ENCODE measurements around the gene PTX4. TPM values are rescaled to one million over a fixed set of nuclear protein-coding genes. Genes with fewer than 3 reads are reported as not detected.
"Not testable (repeated sequence)": the region's sequence is repeated elsewhere in the genome, so short reads cannot be mapped to it uniquely, and the experiment has no call there.

The PTX4 gene
- total RNA-seq, 1 donor from 2014 or later, result not detected

DNA sequence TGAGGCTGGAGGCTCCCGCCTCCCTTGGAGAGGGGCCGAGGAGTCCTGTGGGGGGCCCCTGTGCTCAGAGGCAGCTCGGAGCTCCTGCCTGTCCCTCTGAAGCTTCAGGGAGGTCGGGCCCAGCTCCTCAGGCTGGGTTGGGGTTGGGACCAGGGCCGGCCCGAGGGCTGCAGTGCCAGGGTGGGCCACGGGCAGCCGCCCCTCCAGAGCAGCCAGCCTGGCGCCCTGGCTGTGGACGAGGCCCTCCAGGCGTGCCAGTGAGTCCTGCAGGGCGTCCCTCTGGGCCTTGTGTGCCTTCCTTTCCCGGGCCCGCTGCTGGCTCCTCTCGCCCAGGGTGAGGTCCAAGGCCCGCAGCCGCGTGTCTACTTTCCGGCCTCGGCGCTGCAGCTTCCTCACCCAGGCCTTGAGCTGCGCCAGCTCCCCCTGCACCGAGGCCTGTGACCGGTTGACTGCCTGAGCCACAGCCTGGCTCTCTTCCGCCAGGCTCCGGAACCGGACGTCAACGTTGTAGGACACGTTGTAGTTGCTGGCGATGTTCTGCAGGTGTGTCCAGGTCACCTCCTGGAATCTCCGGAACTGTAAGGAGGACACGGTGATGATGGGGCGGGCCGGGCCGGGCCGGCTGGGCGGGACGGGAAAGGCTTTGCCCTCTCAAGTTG is 1.2 kb downstream of the PTX4 start:
- Histone ChIP-seq H3K27me3 (ENCODE audit: low read depth) (no peaks in the 10 kb centered on the region), H3K4me1 (peaks cover 3% of the 10 kb centered on the region), H3K27ac (replicated peaks) (no peak overlapping the region), H3K4me3 (no peak overlapping the region), H3K36me3 (no peaks in the 10 kb centered on the region), H3K9me3 (replicated peaks) (no peaks in the 10 kb centered on the region)
- TF ChIP-seq, protein P1, sequence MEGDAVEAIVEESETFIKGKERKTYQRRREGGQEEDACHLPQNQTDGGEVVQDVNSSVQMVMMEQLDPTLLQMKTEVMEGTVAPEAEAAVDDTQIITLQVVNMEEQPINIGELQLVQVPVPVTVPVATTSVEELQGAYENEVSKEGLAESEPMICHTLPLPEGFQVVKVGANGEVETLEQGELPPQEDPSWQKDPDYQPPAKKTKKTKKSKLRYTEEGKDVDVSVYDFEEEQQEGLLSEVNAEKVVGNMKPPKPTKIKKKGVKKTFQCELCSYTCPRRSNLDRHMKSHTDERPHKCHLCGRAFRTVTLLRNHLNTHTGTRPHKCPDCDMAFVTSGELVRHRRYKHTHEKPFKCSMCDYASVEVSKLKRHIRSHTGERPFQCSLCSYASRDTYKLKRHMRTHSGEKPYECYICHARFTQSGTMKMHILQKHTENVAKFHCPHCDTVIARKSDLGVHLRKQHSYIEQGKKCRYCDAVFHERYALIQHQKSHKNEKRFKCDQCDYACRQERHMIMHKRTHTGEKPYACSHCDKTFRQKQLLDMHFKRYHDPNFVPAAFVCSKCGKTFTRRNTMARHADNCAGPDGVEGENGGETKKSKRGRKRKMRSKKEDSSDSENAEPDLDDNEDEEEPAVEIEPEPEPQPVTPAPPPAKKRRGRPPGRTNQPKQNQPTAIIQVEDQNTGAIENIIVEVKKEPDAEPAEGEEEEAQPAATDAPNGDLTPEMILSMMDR (IDR thresholded peaks at IDR 0.05; ENCODE audit: borderline replicate concordance), result no peak
- intact Hi-C loops (cut with micrococcal nuclease), result no loop called here
- DNase-seq, result no peak

DNA sequence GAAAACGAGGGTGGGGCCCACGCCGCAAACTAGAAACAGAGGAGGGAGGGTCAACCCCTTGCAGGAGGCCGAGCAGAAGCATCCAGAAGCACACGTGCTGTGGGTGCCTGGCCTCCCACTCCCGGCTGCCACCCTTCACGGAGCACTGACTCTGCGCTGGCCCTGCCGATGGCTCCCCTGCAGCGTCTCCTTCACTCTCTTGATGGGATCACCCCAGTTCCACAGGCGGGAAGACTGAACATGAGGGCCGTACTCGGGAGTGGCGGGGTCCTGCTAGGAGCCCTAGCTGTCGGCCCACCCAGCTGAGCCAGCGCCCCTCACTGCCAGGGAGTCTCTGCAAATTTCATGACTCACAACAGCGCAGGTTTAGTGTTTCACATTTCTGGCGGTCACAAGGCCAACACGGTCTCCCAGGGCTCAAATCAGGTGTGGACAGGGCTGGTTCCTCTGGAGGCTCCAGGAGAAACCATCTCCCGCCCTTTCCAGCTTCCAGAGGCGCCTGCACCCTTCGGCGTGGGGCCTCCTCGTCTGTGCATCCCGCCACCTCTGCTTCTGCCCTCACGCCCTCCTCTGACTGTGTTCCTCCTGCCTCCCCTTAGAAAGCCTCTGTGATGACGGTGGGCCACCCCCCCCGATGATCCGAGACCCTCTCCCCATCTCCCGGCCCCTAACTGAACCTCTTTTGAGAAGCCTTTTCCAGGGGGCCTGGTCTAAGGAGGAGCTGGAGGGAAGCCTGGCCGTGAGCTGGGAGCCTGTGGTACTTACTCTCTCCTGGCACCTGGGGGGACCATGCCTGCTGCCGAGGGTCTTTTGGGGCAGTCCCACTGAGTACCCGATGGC is 2.0 kb downstream of the PTX4 start:
- DNase-seq, result no peak
- intact Hi-C loops (cut with micrococcal nuclease), result no loop called here
- Histone ChIP-seq H3K36me3 (no peaks in the 10 kb centered on the region), H3K4me1 (no peaks in the 10 kb centered on the region), H3K4me3 (no peak overlapping the region), H3K9me3 (replicated peaks) (no peaks in the 10 kb centered on the region), H3K27ac (replicated peaks) (no peak overlapping the region), H3K27me3 (ENCODE audit: low read depth) (no peaks in the 10 kb centered on the region)
- TF ChIP-seq, protein P1 (IDR thresholded peaks at IDR 0.05; ENCODE audit: borderline replicate concordance), result no peak

DNA sequence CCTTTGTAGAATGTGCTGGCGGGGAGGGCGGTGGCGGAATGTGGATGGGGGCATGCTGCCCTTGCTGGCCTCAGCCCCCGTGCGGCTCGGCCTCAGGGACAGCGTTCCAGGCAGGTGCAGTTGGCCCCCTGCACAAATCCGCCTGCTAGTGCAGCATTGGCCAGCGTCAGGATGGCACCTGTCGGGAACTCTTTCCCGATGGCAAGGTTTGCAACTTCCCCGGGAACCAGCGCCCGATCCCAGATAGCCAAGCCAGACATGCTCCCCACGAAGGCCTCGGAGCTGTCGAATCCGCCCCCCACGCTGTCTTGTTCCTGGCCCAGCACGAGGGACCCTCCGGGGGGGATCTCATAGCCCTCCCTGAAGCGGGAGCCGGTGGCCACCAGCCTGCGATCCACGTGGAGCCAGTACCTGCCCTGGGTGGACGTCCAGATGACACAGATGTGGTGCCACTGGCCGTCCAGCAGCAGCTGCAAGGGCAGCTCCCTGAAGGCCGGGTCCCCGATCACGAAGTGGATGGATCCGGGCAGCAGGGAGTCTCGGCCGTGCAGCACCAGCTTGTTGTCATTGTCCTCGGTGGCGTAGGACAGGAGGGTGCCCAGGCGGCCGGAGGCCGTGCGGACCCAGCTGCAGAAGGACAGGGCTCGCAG is 2.8 kb downstream of the PTX4 start:
- H3K4me3 ChIP-seq, result no peak overlapping the region

DNA sequence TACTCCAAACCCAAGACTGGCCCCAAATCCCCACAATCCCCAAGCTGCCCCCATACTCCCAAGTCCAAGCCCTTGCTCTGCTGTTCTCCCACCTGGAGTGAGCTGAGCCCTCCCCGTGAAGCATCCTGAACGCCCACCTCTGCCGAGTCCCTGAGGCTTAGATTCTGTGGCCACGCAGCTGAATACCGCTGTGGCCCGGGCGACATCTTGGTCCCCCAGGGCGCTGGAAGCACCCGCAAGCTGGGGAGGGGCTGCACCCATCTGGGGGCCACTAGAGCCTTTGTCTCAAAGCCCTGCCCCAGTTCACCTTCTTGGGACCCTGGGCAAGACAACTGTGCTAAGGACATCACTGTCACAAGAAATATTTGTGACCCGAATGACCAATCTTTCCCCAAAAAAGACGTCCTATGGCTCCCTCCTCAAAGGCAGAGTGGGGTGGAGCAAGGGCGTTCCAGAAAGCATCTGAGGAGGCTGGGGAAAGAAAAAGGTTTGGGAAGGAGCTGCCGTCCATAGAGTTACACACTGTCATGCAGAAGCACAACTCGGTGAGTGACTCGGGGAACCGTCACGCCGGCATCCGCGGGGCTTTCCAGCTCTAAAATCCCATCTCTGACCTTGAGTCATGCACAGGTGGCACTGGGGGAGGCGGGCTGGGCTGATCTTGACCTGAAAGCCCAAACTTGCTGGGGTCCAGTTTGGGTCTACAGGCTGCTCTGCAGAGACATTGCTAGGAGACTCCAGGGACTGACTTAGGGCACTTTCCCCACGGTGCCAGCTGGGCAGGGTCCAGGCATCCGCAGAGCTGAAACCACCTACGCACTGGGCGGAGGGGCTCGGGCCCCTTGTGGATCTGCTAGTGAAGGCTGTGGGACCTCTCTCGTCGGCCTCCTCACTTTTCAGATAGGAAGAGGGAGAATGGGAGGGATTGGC is 6.6 kb downstream of the PTX4 start:
- Histone ChIP-seq H3K27me3 (ENCODE audit: low read depth) (no peaks in the 10 kb centered on the region), H3K4me3 (no peak overlapping the region), H3K9me3 (replicated peaks) (no peaks in the 10 kb centered on the region), H3K4me1 (no peaks in the 10 kb centered on the region), H3K36me3 (no peaks in the 10 kb centered on the region), H3K27ac (replicated peaks) (no peak overlapping the region)
- intact Hi-C loops (cut with micrococcal nuclease), result no loop called here
- no peak for DNase-seq
- TF ChIP-seq, protein P1 (IDR thresholded peaks at IDR 0.05; ENCODE audit: borderline replicate concordance), result no peak

More for the DNA sequence above, 2.8 kb downstream of the PTX4 start:
- TF ChIP-seq, protein P1 (IDR thresholded peaks at IDR 0.05; ENCODE audit: borderline replicate concordance), result no peak
- DNase-seq, result no peak
- Histone ChIP-seq H3K4me1 (no peaks in the 10 kb centered on the region), H3K27ac (replicated peaks) (no peak overlapping the region), H3K36me3 (no peaks in the 10 kb centered on the region), H3K27me3 (ENCODE audit: low read depth) (no peaks in the 10 kb centered on the region), H3K9me3 (replicated peaks) (no peaks in the 10 kb centered on the region)
- intact Hi-C loops (cut with micrococcal nuclease), result no loop called here

DNA sequence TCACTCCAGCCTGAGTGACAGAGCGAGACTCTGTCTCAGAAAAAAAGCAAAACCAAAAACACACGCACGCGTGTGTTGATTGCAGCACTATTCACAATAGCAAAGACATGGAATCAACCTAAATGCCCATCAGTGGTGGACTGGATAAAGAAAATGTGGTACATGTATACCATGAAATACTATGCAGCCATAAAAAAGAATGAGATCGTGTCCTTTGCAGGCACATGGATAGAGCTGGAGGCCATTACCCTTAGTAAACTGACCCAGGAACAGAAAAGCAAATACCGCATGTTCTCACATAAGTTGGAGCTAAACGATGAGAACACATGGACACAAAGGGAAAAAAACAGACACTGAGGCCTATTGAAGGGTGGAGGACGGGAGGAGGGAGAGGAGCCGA is 9.8 kb downstream of the PTX4 start:
- H3K36me3 ChIP-seq; intact Hi-C loops (cut with micrococcal nuclease); H3K27ac ChIP-seq (replicated peaks); H3K27me3 ChIP-seq (ENCODE audit: low read depth); H3K9me3 ChIP-seq (replicated peaks); H3K4me3 ChIP-seq; DNase-seq: not testable (repeated sequence)
- H3K4me1 ChIP-seq, result peaks cover 20% of the 10 kb centered on the region

All from left ventricle myocardium inferior (tissue), 1 donor.